Glutamatergic neuron (in vitro differentiated cells): Measurements from ENCODE around the gene DIRAS3. TPM values are rescaled to one million over a fixed set of nuclear protein-coding genes. Genes with fewer than 3 reads are reported as not detected.
"Not testable (repeated sequence)": the region's sequence is repeated elsewhere in the genome, so short reads cannot be mapped to it uniquely, and the experiment has no call there.

Experiments
- DNase-seq: peaks from one replicate; pipeline ENCODE4 v3.0.0; 2022
- H3K27ac Mint-ChIP-seq: one replicate; pipeline ENCODE4 v1.8.0; 2020; ENCODE audit warnings: mild to moderate bottlenecking, mixed read lengths, inconsistent platforms; ENCODE audit not compliant: unreplicated experiment
- H3K27me3 Mint-ChIP-seq: one replicate; pipeline ENCODE4 v1.8.0; 2020; ENCODE audit warnings: mild to moderate bottlenecking, moderate library complexity, mixed read lengths, inconsistent platforms; ENCODE audit not compliant: unreplicated experiment
- H3K36me3 Mint-ChIP-seq: one replicate; pipeline ENCODE4 v1.8.0; 2020; ENCODE audit warnings: mild to moderate bottlenecking, mixed read lengths, inconsistent platforms; ENCODE audit not compliant: unreplicated experiment
- H3K4me1 Mint-ChIP-seq: one replicate; pipeline ENCODE4 v1.8.0; 2020; ENCODE audit warnings: mild to moderate bottlenecking, low read depth, mixed read lengths, inconsistent platforms; ENCODE audit not compliant: unreplicated experiment
- H3K4me3 Mint-ChIP-seq: one replicate; pipeline ENCODE4 v1.8.0; 2020; ENCODE audit warnings: mild to moderate bottlenecking, mixed read lengths, inconsistent platforms; ENCODE audit not compliant: unreplicated experiment
- H3K9me3 Mint-ChIP-seq: one replicate; pipeline ENCODE4 v1.8.0; 2020; ENCODE audit warnings: mild to moderate bottlenecking, moderate library complexity, mixed read lengths, inconsistent platforms; ENCODE audit not compliant: unreplicated experiment
- CTCF ChIP-seq: fragments of 200-600 bp; sonication (generic); IDR thresholded peaks from one replicate; pipeline ENCODE4 v1.5.0; 2021; ENCODE audit not compliant: partially characterized antibody, unreplicated experiment
- total RNA-seq: library from RNA; stranded (reverse); fragmentation: NEBNext Ultra II Directional; extraction: Animal tissue kit (Norgen Biotek cat#: 25700); gene quantifications from one replicate; pipeline ENCODE4 v1.2.1, GENCODE V29; 2021; ENCODE audit not compliant: unreplicated experiment

The DIRAS3 gene
- total RNA-seq, 1 donor from 2014 or later = not detected

GRCh38 chr1:68013351-68013750 lies 37.1 kb downstream of the DIRAS3 start:
- Mint-ChIP-seq H3K4me1 (no peaks in the 10 kb centered on the region), H3K9me3 (no peaks in the 10 kb centered on the region), H3K27ac (no peak overlapping the region), H3K4me3 (no peak overlapping the region), H3K27me3 (peaks cover 3% of the 10 kb centered on the region), H3K36me3 (no peaks in the 10 kb centered on the region)
- no peak for DNase-seq
- TF ChIP-seq CTCF = no peak

DNA sequence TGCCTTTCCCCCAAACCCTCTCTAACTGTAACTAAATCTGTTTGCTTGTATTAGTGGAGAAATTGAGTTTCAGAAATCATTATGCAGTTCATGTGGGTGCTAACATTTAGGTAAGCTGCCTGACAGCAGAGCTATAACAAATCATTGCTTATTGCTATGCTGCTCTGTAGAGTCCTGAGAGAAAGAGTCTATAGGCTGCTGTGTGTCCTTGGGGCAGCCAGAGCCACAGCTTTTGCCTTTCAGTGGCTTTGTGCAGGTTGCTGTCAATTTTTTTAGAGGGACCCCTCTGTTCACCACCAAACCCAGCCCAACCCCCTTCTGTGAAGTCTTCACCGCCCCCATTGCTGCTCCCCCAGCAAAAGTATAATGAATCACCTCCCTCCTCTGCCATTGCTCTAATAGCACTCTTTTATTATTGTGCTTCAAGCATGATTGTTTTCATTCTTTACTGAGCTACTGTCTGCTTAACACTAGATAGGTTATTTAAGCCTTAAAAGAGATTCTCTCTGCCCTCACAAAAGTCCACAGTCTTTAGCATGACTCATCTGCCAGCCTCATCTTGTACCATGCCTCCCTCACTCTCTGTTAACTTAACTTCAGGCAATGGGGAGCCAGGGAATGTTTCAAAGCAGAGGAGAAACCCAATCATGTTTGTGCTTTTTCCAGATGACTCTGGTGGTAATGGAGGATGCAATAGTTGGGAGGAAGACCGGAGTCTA lies 38.6 kb downstream of the DIRAS3 start:
- no peak for DNase-seq

GRCh38 chr1:68010543-68010942 lies 39.9 kb downstream of the DIRAS3 start:
- Mint-ChIP-seq H3K27me3 (peaks cover 5% of the 10 kb centered on the region), H3K27ac (no peak overlapping the region), H3K4me3 (no peak overlapping the region), H3K36me3 (no peaks in the 10 kb centered on the region), H3K4me1 (no peaks in the 10 kb centered on the region), H3K9me3 (no peaks in the 10 kb centered on the region)
- no peak for TF ChIP-seq CTCF
- DNase-seq = no peak

More for the DNA sequence above, 38.6 kb downstream of the DIRAS3 start:
- H3K9me3 Mint-ChIP-seq = no peaks in the 10 kb centered on the region
- H3K27ac Mint-ChIP-seq = no peak overlapping the region
- H3K36me3 Mint-ChIP-seq = no peaks in the 10 kb centered on the region
- TF ChIP-seq CTCF = no peak
- H3K27me3 Mint-ChIP-seq = peaks cover 3% of the 10 kb centered on the region
- no peak overlapping the region for H3K4me3 Mint-ChIP-seq
- no peaks in the 10 kb centered on the region for H3K4me1 Mint-ChIP-seq

GRCh38 chr1:68010090-68010489 lies 40.3 kb downstream of the DIRAS3 start:
- TF ChIP-seq CTCF = no peak
- Mint-ChIP-seq H3K27me3 (peaks cover 5% of the 10 kb centered on the region), H3K9me3 (no peaks in the 10 kb centered on the region), H3K36me3 (no peaks in the 10 kb centered on the region), H3K27ac (no peak overlapping the region), H3K4me1 (no peaks in the 10 kb centered on the region), H3K4me3 (no peak overlapping the region)
- DNase-seq = no peak

GRCh38 chr1:68003626-68004025 lies 46.8 kb downstream of the DIRAS3 start:
- H3K36me3 Mint-ChIP-seq = peaks cover 19% of the 10 kb centered on the region
- not testable (repeated sequence) for H3K27ac Mint-ChIP-seq, H3K4me3 Mint-ChIP-seq, H3K27me3 Mint-ChIP-seq, H3K9me3 Mint-ChIP-seq, H3K4me1 Mint-ChIP-seq, DNase-seq
